Stimulated activated CD4-positive, alpha-beta T cell treated with anti-CD3 and anti-CD28 coated beads, Interleukin-4, amount 100 ng/mL, for 4 hours (primary cell): Measurements from ENCODE around the gene SLC6A3.

ENCODE experiments used
- DNase-seq, 2 experiments: peaks; one replicate each; pipeline ENCODE4 v3.0.0-alpha.2; 2020

SLC6A3 gene

DNA sequence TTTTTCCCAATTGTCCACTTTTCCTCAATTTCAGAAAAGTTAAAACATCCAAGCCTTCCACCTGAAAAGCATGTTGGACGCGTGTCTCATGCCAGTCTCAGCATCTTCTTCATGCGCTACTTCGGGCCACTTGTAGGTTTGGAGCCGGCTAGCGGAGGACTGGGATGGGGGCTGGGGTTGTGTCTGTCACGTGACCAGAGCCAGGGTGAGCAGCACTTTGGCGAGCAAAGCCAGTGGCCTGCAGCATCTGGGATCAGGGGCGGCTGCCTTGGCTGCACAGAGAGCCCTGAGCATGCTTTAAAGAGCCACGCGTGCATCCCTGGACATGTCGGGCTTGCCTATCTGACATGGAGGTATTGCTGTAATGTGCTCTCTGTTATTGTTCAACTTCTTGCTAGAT is 41.2 kb downstream of the SLC6A3 start:
- DNase-seq, result no peak

DNA sequence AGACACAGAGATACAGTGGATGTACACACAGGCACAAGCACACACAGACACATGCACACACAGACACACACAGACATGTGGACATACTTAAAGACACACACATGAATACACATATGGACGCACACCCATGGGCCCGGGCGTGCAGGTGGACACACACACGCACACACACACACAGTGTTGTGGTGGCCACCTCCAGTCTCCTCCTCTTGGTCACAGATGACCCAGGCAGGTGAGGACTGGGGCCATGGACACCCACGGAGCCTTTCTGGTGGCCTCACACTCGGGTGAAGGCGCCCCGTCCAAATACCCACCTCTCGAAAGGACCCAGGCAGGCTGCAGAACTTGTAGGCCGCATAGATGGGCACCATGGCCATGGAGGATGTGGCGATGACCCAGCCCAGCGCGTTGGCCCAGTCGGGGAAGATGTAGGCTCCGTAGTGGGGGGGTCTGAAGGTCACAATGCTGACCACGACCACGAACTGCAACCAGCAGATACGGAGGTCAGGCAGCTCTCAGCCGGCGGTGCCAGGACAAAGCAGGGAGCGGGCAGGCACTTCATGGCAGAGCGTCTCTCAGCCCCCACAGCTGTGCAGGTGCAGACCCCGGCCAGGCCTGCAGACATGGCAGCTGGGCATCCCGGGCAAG is 42.5 kb downstream of the SLC6A3 start:
- DNase-seq, result no peak

- no peak for DNase-seq
These were observed 43.6 kb downstream of the SLC6A3 start for GRCh38 chr5:1401536-1402138.

DNA sequence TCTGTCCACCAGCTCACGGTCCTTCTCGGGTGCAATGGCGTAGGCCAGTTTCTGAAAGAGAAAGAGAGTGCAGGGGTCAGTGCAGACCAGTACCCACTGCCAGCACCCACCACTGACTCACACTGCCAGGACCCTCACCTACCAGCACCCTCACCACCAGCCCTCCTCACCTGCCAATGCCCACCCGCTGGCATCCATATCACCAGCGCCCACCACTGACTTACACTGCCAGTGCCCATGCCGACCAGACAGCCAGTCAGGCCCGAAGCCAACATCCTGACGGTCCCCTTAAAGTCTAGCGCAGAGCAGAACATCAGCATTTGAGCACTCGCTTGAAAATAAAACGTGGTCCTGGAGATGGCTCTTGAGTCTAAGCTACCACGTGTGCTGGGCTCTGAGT is 44.3 kb downstream of the SLC6A3 start:
- DNase-seq, result no peak

- DNase-seq, result no peak
These were observed 44.9 kb downstream of the SLC6A3 start for GRCh38 chr5:1400211-1400855.

GRCh38 chr5:1399737-1400136 is 45.5 kb downstream of the SLC6A3 start:
- DNase-seq, result no peak

DNA sequence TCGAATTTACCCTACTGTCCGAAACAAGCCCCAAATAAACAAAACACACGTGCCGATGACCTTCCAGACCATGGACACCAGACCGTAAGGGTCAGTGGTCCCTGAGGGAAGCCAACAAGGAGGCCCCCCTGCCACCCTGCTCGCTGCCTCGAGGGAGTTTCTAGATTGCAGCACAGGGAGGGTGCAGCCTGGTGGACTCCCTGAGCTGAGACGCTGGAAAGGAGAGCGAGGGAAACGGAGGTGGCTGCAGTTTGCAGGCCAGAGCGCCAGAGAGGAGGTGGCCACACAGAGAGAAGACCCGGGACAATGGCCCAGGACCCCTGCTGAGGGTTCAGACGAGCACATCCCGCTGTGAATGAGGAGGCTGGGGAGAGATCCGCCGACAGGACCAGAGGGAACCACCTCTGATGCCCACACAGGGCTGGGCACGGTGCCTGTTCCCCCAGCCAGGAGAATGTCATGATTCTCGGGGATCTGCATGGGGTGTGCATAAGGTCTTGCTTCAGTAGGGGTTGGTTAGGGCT is 48.9 kb downstream of the SLC6A3 start:
- no peak for DNase-seq

DNA sequence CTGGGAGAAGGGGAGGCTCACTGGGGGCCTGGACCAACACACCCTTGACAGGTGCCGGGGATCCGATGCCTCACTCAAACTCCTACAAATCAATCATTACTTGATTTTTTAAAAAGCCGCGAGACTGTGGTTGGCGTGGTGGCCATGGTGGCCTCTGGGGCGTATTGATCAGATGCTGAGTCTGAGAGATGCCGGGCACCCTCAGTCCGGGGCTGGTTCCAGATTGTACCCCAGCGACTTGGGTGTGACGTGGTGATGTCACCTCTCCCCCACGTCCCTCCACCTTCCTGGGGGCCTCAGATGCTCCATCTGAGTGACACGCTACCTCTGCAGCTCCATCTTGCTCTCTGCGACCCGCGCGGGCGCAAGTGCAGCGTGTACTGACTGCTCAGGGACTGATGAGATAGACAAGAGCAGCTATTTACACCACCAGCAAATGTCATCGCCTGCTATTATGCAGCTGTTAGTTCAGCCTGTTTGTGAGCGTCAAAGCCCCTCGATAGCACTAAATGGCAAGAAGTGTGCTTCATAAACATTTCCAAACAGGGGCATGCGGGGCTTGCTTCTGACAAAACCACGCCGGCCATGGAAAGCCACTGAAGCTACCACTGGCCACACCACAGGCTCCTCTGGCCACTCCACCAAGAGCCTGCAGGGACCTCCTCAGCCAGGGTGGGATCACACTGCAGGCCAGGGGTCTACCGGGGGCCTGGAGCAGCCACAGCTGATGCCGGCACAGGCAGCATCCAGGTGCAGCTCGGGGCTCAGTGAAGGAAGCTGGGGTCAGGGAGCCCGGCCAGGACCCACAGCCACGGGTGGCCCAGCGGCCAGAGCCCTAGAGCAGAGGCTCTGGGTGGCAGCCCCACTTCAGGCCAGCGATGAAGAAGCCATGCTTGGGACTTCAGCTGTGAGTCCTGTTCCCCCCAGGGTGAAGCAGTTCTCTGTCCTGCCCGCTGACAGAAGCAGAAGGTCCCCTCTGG is 50.1 kb downstream of the SLC6A3 start:
- no peak for DNase-seq

DNA sequence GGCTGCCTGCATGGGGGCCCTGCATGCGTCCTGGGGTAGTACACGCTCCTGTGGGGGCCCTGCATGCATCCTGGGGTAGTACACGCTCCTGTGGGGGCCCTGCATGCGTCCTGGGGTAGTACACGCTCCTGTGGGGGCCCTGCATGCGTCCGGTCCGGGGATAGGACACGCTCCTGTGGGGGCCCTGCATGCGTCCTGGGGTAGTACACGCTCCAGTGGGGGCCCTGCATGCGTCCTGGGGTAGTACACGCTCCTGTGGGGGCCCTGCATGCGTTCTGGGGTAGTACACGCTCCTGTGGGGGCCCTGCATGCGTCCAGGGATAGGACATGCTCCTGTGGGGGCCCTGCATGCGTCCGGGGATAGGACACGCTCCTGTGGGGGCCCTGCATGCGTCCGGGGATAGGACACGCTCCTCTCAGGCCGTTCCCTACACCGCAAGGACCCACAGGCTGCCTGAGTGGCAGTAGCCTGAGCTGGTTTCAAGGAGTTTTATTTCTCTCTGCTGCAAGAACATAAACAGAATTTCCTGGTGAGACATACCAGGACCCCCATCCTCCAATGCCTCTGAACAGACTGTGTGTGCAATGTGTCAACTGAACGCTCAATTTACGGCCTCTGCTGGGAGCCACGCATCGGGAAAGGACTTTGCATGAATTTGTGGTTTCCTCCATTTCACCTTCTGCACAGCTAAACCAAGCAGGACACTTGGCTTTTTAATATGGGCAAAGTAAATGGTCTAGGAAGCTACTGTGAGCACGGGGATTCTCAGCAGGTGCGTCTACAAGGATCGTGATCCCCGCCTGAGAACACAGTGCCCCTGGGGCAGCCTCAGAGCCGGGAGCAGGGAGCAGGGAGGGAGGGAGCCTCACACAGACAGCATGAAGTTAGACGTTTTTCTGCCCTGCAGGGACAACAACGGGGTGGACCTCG is 51.4 kb downstream of the SLC6A3 start:
- no peak for DNase-seq

GRCh38 chr5:1392801-1393565 is 52.3 kb downstream of the SLC6A3 start:
- DNase-seq, result no peak

GRCh38 chr5:1392261-1392660 is 53.0 kb downstream of the SLC6A3 start:
- DNase-seq, result no peak

DNA sequence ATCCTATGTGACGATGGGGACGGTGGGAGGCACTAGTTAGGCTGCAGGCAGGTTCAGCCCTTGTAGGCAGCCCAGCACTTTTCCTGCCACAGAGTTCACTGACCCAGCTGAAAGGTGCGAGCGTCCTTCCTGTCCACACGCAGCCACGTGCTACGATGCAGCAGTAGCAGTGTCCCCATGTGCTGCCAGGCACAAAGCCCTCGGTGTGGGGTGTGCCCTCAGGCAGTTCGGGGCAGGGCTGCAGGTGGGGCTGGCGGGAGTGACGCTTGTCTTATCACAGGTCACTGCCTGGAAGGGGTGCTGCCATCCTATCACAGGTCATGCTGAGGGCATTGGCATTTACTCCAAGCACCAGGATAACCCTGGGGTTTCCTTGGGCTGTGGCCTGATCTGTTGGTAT is 53.5 kb downstream of the SLC6A3 start:
- no peak for DNase-seq

GRCh38 chr5:1390861-1391600 is 54.2 kb downstream of the SLC6A3 start:
- no peak for DNase-seq

DNA sequence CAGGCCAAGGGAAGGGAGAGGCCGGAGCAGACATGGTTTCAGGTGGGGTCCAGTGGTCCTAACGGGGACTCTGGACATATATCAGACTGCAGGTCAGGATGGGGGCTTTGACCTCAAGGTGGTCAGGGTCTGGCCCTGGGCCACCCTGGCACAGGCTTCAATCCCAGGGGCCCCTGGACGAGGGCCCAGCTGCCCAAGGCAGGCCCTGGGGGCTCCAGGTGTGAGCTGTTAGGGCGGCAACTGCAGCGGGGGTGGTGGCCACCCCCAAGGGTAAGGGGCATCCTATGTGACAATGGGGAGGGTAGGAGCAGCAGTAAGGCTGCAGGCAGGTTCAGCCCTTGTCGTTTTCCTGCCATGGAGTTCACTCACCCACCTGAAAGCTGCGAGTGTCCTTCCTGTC is 54.9 kb downstream of the SLC6A3 start:
- DNase-seq, result no peak

GRCh38 chr5:1388383-1388967 is 56.8 kb downstream of the SLC6A3 start:
- no peak for DNase-seq

DNA sequence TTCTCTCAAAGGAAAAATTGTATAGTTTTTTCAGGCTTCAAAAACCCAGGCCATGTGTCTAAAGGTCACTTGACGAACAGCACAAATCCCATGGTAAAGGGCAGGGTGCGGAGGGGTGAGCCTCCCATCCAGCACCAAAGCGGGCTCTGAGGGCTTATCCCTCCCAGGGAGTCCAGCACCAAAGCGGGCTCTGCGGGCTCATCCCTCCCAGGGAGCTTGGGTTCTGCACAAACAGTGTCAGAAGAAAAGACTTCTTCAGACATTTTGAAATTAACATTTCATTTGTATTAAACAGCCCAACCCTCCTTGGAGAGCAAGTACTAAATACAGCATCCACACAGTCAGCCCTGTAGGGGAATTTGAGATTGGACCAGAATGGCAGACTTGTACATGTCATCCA is 57.4 kb downstream of the SLC6A3 start:
- DNase-seq, result no peak

DNA sequence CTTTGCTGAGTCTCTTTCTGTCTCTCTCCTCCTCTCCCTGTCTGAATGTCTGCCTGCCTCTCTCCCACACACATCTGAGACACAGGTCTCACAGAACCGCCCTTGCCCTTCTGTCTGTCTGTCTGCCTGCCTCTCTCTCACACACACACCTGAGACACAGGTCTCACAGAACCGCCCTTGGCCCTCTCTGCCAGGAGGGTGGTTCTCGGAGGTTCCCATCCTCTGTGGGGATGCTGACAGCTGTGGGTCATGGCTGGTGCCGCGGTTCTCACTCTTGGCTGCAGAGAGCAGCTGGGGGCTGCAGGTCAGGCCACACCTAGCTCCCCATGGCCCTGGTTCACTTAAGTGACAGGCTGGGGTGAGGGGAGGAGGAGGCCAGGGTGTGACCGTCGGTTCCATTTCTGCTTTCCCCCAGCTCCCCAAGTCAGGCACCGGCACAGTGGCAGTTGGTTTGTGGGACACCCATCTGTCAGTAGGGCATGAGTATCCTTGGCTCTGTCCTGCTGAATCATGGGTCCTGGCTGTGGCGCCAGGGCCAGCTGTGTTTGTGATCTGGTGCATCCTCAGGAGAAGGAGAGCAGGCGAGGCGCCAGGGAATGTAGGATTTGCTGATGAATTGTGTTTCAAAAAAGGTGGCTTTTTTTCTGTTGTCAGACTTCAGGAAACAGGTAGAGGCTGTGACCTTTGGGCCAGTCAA is 58.0 kb downstream of the SLC6A3 start:
- no peak for DNase-seq

DNA sequence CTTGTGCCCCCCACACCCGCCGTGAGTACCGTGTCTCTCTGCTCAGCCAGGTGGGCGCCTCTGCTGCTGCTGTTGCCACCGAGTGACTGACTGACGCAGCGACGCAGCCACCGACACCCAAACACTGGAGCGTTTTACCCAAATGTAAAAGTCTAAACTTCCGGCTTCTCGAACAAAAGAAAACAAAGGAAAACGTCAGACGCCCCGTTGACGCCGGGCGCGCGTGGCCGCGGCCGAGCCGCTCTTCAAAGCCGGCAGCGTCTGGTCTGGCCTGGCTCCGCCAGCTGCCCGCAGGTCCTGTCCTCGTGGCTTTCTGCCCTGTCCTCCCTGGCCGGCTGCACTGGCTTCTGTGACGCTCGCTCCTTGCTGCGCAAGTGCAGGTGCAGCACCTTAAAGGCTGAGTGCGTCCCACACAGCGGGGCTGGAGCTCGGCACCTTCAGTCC is 58.9 kb downstream of the SLC6A3 start:
- DNase-seq, result peak; percentile 48 to 69
